MM.1S (cell line): ENCODE results near the gene ZNF117.
"Not testable (repeated sequence)": the region's sequence is repeated elsewhere in the genome, so short reads cannot be mapped to it uniquely, and the experiment has no call there.

ENCODE experiments used
- EZH2 ChIP-seq: fragments of 300-600 bp; sonication (generic); optimal IDR thresholded peaks from 2 replicates; pipeline ENCODE3; 2017; ENCODE audit warnings: low read depth, mild to moderate bottlenecking, antibody characterized with exemption, low read length, mixed read lengths
- EZH2phosphoT487 ChIP-seq: fragments of 300-600 bp; sonication (generic); IDR thresholded peaks from 2 replicates; pipeline ENCODE4 v1.6.1; 2018; ENCODE audit warnings: antibody characterized with exemption, low read length
- TF ChIP-seq, protein P1 (sequence below): fragments of 300-600 bp; sonication (generic); IDR thresholded peaks from 2 replicates; pipeline ENCODE4 v1.5.1; 2016; ENCODE audit warnings: antibody characterized with exemption, low read length, mixed read lengths

DNA sequence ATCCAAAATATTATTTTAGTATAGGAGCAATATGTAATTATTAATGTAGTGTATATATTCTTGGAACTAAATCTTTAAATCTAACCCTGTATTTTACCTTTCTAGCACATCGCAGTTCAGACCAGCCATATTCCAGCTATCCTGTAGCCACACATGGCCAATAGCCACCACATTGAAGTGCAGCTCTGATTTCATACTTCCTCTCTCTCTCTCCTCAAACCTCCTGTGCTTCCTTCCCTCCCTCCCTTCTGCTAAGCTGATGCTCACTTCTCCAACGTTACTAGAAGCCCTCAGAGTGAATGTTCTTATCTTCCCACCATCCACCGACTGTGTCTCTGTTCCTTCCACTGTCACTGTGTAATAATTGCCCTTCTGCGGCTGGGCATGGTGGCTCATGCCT is 16.2 kb upstream of the ZNF117 start:
- TF ChIP-seq, protein P1, sequence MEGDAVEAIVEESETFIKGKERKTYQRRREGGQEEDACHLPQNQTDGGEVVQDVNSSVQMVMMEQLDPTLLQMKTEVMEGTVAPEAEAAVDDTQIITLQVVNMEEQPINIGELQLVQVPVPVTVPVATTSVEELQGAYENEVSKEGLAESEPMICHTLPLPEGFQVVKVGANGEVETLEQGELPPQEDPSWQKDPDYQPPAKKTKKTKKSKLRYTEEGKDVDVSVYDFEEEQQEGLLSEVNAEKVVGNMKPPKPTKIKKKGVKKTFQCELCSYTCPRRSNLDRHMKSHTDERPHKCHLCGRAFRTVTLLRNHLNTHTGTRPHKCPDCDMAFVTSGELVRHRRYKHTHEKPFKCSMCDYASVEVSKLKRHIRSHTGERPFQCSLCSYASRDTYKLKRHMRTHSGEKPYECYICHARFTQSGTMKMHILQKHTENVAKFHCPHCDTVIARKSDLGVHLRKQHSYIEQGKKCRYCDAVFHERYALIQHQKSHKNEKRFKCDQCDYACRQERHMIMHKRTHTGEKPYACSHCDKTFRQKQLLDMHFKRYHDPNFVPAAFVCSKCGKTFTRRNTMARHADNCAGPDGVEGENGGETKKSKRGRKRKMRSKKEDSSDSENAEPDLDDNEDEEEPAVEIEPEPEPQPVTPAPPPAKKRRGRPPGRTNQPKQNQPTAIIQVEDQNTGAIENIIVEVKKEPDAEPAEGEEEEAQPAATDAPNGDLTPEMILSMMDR, result not testable (repeated sequence)
- TF ChIP-seq EZH2phosphoT487, EZH2: not testable (repeated sequence)
